ENCODE measurements around the gene BRD3.

Gene BRD3

GRCh38 chr9:134024828-134025605, 42.8 kb downstream of the BRD3 start, which contains the start of gene BRD3OS:
Gene BRD3OS, plus strand, starts transcription at chr9:134025481. Its CDS starts 1,267 bp downstream, at chr9:134026748.
- peak; percentile 83 for DNase-seq (ENCODE audit: low read depth in 2 of 2)

GRCh38 chr9:134024214-134024792, 43.5 kb downstream of the BRD3 start:
- DNase-seq (ENCODE audit: low read depth in 2 of 2) = no peak

- DNase-seq (ENCODE audit: low read depth in 2 of 2) = no peak
Observed at GRCh38 chr9:134014946-134015345, 52.9 kb downstream of the BRD3 start.

GRCh38 chr9:134011401-134011800, 56.4 kb downstream of the BRD3 start:
- no peak for DNase-seq (ENCODE audit: low read depth in 2 of 2)

GRCh38 chr9:134010310-134011173, 57.3 kb downstream of the BRD3 start:
- DNase-seq (ENCODE audit: low read depth in 2 of 2) = no peak

GRCh38 chr9:134007571-134007970, 60.3 kb downstream of the BRD3 start:
- DNase-seq (ENCODE audit: low read depth in 2 of 2) = no peak

GRCh38 chr9:134007150-134007549, 60.7 kb downstream of the BRD3 start:
- DNase-seq (ENCODE audit: low read depth in 2 of 2) = no peak

GRCh38 chr9:134005381-134005780, 62.4 kb downstream of the BRD3 start:
- DNase-seq (ENCODE audit: low read depth in 2 of 2) = no peak

GRCh38 chr9:134004881-134005280, 62.9 kb downstream of the BRD3 start:
- DNase-seq (ENCODE audit: low read depth in 2 of 2) = no peak

- no peak for DNase-seq (ENCODE audit: low read depth in 2 of 2)
Observed at GRCh38 chr9:134004131-134004873, 63.5 kb downstream of the BRD3 start.

- no peak for DNase-seq (ENCODE audit: low read depth in 2 of 2)
Observed at GRCh38 chr9:134003237-134003636, 64.6 kb downstream of the BRD3 start.

- no peak for DNase-seq (ENCODE audit: low read depth in 2 of 2)
Observed at GRCh38 chr9:134002796-134003195, 65.0 kb downstream of the BRD3 start.

- no peak for DNase-seq (ENCODE audit: low read depth in 2 of 2)
Observed at GRCh38 chr9:133999851-134000265, 68.0 kb downstream of the BRD3 start.

- DNase-seq (ENCODE audit: low read depth in 2 of 2) = no peak
Observed at GRCh38 chr9:133998915-133999595, 68.8 kb downstream of the BRD3 start.

GRCh38 chr9:133997584-133997983, 70.2 kb downstream of the BRD3 start:
- DNase-seq (ENCODE audit: low read depth in 2 of 2) = no peak

- no peak for DNase-seq (ENCODE audit: low read depth in 2 of 2)
Observed at GRCh38 chr9:133996531-133997520, 71.0 kb downstream of the BRD3 start.

- no peak for DNase-seq (ENCODE audit: low read depth in 2 of 2)
Observed at GRCh38 chr9:133995012-133995896, 72.6 kb downstream of the BRD3 start.

GRCh38 chr9:133994353-133995011, 73.3 kb downstream of the BRD3 start:
- peak; percentile 70 to 72 for DNase-seq (ENCODE audit: low read depth in 2 of 2)
